Head of caudate nucleus (tissue), 42 donors: Measurements from ENCODE around the gene RNF167.

ENCODE experiments used
- DNase-seq, 42 donors: peaks; one replicate each; pipeline versions ENCODE4 v3.0.0 to v3.0.0-alpha.2; 2020 to 2021; ENCODE audit warnings: mixed read lengths in 7 of 42
- intact Hi-C: fragments of 100-400 bp; cut with DNase I; formaldehyde crosslinking; loops from one replicate; pipeline ENCODE4 v1.15.0; 2022

Gene RNF167

DNA sequence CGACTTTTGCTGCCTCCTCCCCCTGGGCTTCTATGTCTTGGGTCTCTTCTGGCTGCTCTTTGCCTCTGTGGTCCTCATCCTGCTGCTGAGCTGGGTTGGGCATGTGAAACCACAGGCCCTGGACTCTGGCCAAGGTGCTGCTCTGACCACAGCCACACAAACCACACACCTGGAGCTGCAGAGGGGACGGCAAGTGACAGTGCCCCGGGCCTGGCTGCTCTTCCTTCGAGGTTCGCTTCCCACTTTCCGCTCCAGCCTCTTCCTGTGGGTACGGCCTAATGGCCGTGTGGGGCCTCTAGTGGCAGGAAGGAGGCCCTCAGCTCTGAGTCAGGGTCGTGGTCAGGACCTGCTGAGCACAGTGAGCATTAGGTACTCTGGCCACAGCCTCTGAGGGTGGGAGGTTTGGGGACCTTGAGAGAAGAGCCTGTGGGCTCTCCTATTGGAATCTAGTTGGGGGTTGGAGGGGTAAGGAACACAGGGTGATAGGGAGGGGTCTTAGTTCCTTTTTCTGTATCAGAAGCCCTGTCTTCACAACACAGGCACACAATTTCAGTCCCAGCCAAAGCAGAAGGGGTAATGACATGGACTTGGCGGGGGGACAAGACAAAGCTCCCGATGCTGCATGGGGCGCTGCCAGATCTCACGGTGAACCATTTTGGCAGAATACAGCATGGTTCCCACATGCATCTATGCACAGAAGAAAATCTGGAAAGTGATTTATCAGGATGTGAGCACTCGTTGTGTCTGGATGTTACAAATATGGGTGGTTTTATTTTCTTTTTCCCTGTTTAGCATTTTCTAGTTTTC, 5.7 kb upstream of the RNF167 start:
- peak in 5 of 42 donors; percentile 15 to 46 (median 21) for DNase-seq
- intact Hi-C loops: no loop called here

DNA sequence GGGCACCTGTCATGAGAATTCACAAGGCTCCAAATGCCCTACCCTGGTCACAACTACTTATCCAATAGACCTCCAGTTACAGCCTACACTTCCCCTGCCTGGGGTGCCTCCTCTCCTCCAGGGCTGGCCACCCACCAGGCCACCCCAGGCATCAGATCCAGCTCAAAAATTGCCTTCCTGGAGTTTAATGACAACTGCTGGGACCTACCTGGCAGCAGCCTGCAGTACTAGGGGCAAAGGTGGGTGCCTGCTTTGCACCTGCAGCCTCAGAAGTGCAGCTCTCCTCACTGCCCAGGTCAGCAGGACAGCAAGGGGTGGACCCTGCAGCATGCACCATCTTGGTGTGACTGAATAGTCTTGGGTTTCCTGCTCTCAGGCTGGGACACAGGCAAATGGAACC, 4.4 kb upstream of the RNF167 start:
- intact Hi-C loops: loop anchor here (5.0 kb wide), 1 partner anchor 142 kb away; the partner anchor contains the start of gene ZFP3
- no peak for DNase-seq

DNA sequence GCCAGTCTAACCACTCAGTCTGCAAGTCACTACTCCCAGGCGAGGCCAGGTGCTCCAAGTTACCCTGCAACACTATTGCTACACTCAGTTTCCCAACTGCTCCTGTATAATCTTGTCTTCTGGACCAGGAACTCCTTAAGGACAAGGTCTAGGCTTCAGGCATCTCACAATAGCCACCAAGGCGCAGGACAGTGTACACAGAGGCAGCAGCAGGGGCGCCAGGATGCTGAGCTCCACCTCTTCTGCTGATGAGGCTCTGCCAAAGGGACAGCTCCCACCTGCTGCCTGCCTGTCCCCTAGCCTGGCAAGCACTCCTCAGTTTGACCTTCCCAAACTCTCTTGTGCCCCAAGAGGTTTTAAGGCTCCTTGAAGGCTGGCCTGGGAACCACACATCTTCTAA, 3.6 kb upstream of the RNF167 start:
- intact Hi-C loops: loop anchor here (5.0 kb wide), 1 partner anchor 141 kb away; the partner anchor contains the start of gene ZFP3
- no peak for DNase-seq

DNA sequence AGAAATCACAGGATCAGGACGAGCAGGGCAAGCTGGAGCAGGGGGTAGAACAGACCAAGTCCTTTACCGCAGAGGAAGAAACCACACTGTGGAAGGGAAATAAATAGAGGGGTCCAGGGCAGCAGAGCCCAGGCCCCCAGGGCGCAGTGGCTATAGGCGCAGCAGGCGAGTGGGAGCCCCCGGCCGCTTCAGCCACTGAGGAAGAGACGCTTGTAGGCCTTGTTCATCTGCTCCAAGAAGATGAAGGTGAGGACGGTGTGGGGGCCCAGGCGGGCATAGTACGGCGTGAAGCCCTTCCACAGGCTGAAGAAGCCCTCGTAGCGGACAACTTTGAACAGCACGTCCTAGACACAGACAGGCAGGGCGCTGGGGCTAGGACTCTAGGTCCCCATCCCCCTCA, 2.5 kb upstream of the RNF167 start:
- no peak for DNase-seq
- intact Hi-C loops: loop anchor here (5.0 kb wide), 1 partner anchor 140 kb away; the partner anchor contains the start of gene ZFP3

DNA sequence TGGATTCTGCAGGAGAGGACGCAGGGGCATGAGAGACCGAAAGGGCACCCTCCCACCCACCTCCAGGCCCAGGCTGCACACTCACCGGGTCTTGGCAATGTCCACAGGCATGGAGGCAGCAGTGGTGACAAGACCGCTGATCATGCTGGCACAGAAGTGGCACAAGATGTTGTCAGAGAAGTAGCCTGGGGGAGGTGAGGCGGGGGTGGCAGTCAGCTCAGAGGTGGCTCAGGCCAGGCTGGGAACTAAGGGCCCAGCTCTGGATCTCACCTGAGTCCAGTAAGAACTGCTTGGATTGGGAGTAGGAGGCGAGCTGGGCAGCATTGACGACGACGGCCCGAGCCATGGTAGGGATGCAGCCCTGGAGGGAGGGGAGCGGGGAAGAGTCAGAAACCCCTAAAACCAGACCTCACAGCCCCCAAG, 2.0 kb upstream of the RNF167 start:
- intact Hi-C loops: loop anchor here (5.0 kb wide), 1 partner anchor 139 kb away; the partner anchor contains the start of gene ZFP3
- DNase-seq: no peak

DNA sequence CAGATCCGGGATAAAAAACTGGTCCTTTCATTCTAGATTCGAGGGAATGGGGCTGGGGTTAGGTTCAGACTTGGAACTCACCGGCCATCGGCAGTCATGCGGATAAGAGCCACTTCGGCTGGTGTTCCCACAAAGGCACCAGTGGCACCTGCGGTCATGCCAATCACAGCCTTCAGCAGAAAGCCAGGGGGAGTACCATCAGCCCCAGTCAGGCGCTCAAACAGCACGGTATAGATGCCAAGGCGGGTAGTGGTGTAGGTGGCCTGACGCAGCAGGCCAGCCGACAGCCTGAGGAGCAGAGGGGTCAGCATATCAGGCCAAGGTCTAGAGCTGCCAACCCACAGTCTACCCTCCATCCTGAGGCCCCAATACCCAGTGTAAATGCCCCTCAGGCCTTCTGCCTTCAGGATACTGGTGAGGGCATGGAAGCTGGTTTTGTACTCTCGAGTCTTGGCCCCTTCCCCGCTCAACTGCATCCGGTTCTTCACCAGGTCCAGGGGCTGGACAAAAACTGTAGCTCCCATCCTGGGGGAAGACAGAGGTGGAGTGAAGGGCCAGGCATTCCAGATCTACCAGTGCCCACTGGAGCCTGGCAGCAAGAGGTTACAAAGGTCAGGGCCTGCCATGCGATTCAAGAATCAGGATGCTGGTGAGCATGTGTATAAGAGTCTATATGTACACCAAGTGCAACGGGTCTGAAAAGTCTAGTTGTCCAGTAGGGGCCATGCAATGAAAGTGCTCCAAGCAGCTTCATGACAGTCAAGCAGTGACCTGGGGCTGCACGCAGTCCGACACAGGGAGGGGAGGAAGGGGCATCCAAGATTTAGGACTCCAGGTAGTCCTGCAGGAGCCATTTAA, 1.2 kb upstream of the RNF167 start:
- intact Hi-C loops: loop anchor here (5.0 kb wide), 1 partner anchor 138 kb away; the partner anchor contains the start of gene ZFP3
- DNase-seq: no peak

DNA sequence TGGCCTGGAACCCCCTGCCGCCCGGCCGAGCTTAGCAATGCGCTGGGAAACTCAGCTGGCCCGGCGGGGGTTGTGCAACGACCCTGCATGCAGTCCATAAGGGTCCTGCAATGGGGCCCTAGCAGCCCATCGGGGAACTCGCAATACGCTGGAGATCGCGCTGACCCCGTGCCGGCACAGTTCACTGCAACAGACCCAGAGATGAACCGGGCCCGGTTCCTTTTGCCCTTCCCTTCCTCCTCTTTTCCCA, 597 bp upstream of the RNF167 start:
- peak in 5 of 42 donors; percentile 23 to 49 (median 40) for DNase-seq
- intact Hi-C loops: loop anchor here (5.0 kb wide), 1 partner anchor 138 kb away; the partner anchor contains the start of gene ZFP3

DNA sequence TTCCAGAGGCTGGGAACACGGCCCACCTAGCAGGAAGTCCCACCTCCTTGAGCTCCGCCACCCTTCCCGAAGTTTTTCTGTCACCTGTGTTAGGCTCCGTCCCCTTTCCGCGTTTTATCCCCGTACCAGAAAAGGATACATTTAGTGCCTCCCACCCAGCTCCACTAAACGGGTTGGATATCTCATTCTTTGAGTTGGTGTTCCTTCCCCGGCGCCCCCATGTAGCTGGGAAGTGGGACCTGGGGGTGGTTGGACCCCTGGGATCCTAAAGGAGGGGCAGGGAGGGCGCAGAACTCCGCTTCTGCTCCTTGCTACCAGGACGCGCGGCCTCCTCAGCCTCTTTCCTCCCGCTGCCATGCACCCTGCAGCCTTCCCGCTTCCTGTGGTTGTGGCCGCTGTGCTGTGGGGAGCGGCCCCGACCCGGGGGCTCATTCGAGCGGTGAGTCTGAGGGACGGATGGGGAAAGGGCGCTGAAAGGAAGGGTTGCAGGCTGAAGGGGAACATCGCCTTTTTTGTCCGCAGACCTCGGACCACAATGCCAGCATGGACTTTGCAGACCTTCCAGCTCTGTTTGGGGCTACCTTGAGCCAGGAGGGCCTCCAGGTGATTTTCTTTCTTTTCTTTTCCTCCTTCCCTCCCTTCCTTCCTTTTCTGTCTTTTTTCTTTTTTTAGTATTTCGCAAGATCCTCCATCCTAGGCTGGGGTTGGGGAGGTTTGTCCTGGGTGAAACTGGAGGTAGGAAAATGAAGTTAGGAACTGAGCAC, 669 bp downstream of the RNF167 start:
- DNase-seq: peak in 36 of 42 donors; percentile 69 to 95 (median 87)
- intact Hi-C loops: no loop called here

DNA sequence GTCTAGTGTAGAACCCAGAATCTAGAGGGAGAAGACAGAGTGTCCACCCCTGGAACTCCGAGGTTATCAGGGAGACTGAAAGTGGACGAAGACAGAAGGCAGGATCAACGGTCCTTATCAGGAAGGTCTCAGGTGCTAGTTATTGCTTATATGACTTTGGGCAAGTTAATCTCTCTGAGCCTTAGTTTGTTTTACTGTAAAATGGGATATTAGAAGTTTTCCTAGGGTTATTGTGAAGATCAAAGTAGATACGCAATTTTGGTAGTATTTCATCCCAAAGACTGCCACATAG, 1.2 kb downstream of the RNF167 start:
- intact Hi-C loops: no loop called here
- no peak for DNase-seq

DNA sequence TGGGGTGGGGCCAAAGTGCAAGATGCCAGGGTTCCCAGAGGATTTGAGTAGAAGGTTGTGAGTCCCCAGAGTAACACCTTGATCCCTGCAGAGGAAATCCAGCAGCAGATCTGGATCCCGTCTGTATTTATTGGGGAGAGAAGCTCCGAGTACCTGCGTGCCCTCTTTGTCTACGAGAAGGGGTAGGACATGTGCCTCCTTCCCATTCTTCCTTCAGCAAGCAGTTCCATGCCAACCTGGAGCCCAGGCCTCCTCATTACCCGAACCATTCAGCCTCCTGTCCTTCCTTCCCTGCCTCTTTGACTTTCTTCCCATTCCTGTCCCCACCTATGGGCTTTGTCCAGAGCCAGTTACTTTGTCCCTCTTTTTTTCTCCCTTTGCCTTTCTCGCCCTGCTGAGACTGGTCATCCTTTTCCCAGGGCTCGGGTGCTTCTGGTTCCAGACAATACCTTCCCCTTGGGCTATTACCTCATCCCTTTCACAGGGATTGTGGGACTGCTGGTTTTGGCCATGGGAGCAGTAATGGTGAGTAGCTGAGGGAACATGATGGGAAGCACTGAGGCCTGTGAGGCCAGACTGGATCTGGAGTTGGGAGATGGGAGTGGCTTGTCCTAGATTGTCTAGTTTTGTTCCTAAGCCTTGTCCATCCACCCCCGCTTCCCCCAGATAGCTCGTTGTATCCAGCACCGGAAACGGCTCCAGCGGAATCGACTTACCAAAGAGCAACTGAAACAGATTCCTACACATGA, 2.9 kb downstream of the RNF167 start:
- intact Hi-C loops: no loop called here
- DNase-seq: no peak

DNA sequence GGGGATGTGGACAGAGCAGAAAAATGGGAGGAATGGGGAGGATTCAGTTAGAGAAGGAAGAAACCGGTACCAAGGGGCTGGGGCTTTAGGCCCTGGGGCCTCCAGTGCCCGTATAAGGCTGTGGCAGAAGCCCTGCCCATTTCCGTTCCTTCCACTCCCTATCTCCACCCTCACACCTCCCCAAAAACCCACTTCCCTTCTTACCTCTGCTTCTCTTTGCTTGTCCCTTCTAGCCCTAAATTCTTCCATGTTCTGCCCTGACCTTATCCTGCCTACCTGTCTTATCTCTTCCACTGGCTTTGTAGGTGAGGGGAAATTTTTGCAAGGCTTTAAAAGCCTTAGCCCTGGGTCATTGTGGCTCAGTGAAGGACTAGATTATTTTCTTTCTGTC, 4.1 kb downstream of the RNF167 start:
- DNase-seq: no peak
- intact Hi-C loops: no loop called here

DNA sequence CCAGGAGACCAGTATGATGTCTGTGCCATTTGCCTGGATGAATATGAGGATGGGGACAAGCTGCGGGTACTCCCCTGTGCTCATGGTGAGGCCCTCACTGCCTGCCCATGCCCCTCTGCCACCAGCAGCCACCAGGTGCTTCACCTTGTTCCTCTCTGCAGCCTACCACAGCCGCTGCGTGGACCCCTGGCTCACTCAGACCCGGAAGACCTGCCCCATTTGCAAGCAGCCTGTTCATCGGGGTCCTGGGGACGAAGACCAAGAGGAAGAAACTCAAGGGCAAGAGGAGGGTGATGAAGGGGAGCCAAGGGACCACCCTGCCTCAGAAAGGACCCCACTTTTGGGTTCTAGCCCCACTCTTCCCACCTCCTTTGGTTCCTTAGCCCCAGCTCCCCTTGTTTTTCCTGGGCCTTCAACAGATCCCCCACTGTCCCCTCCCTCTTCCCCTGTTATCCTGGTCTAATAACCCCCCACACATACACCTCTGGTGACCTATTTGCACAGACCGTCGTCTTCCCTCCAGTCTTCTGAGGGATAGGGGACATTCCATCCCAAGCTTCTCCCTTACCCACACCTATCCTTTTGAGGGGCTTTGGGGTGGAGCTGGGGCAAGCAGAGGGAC, 4.6 kb downstream of the RNF167 start:
- no peak for DNase-seq
- intact Hi-C loops: no loop called here

DNA sequence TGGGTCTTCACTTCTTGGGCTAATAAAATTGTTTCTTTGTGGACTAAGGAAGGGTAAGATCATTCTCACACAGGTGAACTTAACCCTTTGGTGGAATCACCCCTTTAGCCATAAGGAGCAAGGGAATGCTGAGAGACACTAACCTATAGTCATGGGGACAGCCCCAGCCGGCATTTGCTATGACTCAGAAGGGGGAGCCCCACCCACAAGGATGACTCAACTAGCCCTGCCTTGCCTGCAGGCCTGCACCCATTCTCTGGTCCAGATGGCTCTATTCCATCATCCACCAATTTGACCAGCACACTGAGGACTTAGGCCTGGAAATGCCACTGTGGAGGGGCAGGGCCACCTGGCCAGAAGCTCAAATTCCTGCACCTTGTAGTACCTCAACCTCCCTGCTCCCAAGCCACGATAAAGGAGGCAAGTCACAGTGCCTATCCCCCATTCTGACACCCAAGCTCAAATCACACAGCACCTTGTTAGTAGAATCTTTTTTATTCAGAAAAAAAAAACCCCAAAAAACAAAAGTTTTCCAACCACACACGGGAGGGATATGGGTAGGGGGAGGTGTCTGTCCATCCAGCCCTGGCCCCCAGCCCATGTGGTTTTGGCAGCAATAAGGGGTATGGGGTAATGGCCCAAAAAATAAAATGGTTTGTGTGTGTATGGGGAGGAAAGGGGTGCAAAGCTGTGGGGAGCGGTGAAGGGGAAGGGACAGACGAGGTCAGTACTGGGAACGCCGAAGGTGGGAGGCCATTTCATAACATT, 5.3 kb downstream of the RNF167 start:
- intact Hi-C loops: no loop called here
- DNase-seq: peak in 41 of 42 donors; percentile 31 to 92 (median 68)

DNA sequence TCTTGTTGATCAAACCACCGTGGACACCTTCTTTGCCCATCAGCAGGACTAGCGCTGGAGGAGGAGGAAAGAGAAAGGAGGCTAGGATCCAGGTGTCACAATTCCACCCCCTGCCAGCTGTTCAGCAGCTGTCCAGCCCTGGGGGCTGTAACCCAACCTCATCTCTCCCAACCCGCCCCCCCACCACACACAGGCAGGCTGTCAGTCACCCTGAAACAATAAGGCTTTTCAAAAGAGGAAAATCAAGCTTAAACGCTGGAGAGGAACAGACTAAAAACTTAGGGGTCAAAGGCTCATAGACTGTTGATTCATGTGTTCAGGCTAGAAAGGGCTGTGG, 5.8 kb downstream of the RNF167 start:
- no peak for DNase-seq
- intact Hi-C loops: no loop called here

DNA sequence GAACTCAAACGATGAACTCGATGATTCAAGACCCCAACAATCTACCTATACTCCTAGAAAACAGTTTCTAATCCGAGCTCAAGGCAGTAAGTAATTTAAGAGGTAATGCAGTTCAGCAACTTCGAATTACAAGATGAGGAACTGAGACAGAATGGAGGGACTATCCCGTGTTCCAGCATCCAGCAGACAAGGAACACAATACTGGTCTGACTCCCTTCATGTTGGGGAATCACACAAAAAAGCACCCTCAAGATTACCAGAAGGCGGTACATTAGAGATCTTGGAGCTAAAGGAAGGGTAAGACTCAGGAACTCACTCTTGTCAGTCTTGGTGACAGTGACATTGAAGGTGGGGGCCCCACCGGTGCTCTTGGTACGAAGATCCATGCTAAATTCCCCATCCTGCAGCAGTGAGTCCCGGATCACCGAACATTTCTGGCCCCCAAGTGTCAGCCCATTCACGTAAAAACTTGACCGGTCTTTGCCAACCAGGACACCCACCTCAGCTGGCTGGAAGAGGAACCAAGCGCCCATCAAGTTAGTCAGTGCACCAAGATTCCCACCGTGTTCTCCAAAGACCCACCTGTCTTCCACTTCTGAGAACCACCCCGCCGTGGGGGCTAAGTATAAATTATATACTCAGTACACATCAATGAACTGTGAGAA, 6.4 kb downstream of the RNF167 start:
- no peak for DNase-seq
- intact Hi-C loops: no loop called here

DNA sequence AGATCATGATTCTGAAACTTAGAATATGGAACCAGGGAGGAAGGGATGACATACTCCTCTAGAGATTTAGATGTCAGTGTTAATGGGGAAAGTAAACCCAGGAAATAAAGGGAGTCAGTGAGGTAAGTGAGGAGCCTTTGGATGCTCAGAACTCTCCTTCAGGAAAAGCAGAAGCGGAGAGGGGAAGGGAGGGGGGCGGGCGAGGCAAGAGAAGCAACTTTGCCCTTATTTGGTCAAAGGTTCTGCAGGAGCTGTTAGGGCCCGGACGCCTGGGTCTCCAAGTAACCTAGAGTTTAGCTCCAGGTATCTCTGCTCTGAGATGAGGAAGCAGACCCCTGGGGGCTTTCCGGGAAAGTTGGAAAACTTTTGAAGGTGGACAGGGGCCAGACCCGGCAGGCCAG, 6.9 kb downstream of the RNF167 start:
- peak in 1 of 42 donors; percentile 18 for DNase-seq
- intact Hi-C loops: no loop called here
